Breast epithelium (tissue), 4 donors: ENCODE measurements around the gene DCLK3. TPM values are rescaled to one million over a fixed set of nuclear protein-coding genes. Genes with fewer than 3 reads are reported as not detected.

Experiments
- DNase-seq, 2 donors: peaks; one replicate each; pipeline ENCODE4 v3.0.0-alpha.2; 2019; ENCODE audit warnings: low spot score in 2 of 2
- H3K27ac ChIP-seq, 2 donors: fragments of 200-600 bp; sonication (generic) in 1 of 2; one replicate each; pipeline ENCODE4 v1.5.1; 2016 to 2019; ENCODE audit warnings: mild to moderate bottlenecking in 1 of 2
- H3K27me3 ChIP-seq, 2 donors: fragments of 200-600 bp; sonication (generic) in 1 of 2; one replicate each; pipeline versions ENCODE4 v1.5.1 to v1.6.0; 2017 to 2019; ENCODE audit warnings: control low read depth in 1 of 2, mild to moderate bottlenecking in 1 of 2
- H3K36me3 ChIP-seq: fragments of 200-600 bp; one replicate; pipeline ENCODE4 v1.5.1; 2019
- H3K4me1 ChIP-seq, 2 donors: fragments of 200-600 bp; sonication (generic); one replicate each; pipeline ENCODE4 v1.5.1; 2016 to 2019; ENCODE audit warnings: control low read depth in 1 of 2
- H3K4me3 ChIP-seq, 3 donors: fragments of 200-600 bp; sonication (generic); 1 replicate in 2 of 3; 2 replicates in 1 of 3; pipeline ENCODE4 v1.5.1; 2016 to 2019; ENCODE audit warnings: mild to moderate bottlenecking in 3 of 3, moderate library complexity in 2 of 3
- H3K9me3 ChIP-seq, 2 donors: fragments of 200-600 bp; sonication (generic) in 1 of 2; one replicate each; pipeline ENCODE4 v1.5.1; 2016 to 2019; ENCODE audit warnings: control low read depth in 1 of 2
- POLR2A ChIP-seq: fragments of 450-650 bp; IDR thresholded peaks from one replicate; pipeline ENCODE4 v1.6.1; 2016; ENCODE audit warnings: antibody characterized with exemption, mild to moderate bottlenecking, moderate library complexity
- POLR2AphosphoS5 ChIP-seq, 3 donors: sonication (generic); formaldehyde crosslinking; IDR thresholded peaks; one replicate each; pipeline ENCODE4 v1.6.1; 2017; ENCODE audit warnings: antibody characterized with exemption in 3 of 3
- intact Hi-C: fragments of 100-400 bp; cut with DNase I; formaldehyde crosslinking; loops from one replicate; pipeline ENCODE4 v1.15.1; 2023; ENCODE audit warnings: low total_unique reads
- total RNA-seq, 3 donors: library from RNA; depleted of rRNA; stranded (reverse); fragments of >200 nt; gene quantifications; one replicate each; pipeline ENCODE4 v1.1.0, GENCODE V29; 2016
- TF ChIP-seq, protein P1 (sequence below), 3 donors: fragments of 450-650 bp; IDR thresholded peaks; one replicate each; pipeline ENCODE4 v1.5.1; 2016 to 2017; ENCODE audit warnings: antibody characterized with exemption in 3 of 3, mild to moderate bottlenecking in 3 of 3, moderate library complexity in 3 of 3

Gene DCLK3
- total RNA-seq, 3 donors from 2014 or later, result 0.16 TPM; not detected in 2

DNA sequence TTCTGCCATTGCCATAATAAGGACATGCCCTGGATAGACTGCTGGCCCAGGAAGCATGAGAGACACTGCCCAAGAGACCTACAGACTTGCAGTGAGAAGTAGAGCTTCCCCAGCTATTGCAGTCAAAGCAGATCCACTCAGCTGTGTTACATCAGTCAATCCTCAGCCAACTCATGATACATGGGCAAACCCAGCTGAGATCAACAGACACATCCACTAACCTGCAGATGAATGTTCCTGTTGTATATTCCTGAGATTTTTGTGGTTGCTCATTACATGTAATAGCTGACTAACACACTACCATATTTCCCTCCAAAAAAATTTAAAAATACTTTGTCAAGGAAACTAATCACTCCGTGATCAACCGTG is 68.6 kb downstream of the DCLK3 start:
- Histone ChIP-seq H3K4me3 (no peak overlapping the region), H3K9me3 (no peaks in the 10 kb centered on the region), H3K27ac (no peak overlapping the region), H3K4me1 (no peaks in the 10 kb centered on the region), H3K27me3 (no peaks in the 10 kb centered on the region), H3K36me3 (no peaks in the 10 kb centered on the region)
- no peak for DNase-seq
- intact Hi-C loops, result no loop called here
- no peak for TF ChIP-seq POLR2AphosphoS5 (IDR thresholded peaks at IDR 0.05)
- TF ChIP-seq POLR2A, result no peak
- TF ChIP-seq, protein P1, sequence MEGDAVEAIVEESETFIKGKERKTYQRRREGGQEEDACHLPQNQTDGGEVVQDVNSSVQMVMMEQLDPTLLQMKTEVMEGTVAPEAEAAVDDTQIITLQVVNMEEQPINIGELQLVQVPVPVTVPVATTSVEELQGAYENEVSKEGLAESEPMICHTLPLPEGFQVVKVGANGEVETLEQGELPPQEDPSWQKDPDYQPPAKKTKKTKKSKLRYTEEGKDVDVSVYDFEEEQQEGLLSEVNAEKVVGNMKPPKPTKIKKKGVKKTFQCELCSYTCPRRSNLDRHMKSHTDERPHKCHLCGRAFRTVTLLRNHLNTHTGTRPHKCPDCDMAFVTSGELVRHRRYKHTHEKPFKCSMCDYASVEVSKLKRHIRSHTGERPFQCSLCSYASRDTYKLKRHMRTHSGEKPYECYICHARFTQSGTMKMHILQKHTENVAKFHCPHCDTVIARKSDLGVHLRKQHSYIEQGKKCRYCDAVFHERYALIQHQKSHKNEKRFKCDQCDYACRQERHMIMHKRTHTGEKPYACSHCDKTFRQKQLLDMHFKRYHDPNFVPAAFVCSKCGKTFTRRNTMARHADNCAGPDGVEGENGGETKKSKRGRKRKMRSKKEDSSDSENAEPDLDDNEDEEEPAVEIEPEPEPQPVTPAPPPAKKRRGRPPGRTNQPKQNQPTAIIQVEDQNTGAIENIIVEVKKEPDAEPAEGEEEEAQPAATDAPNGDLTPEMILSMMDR (IDR thresholded peaks at IDR 0.05), result no peak

DNA sequence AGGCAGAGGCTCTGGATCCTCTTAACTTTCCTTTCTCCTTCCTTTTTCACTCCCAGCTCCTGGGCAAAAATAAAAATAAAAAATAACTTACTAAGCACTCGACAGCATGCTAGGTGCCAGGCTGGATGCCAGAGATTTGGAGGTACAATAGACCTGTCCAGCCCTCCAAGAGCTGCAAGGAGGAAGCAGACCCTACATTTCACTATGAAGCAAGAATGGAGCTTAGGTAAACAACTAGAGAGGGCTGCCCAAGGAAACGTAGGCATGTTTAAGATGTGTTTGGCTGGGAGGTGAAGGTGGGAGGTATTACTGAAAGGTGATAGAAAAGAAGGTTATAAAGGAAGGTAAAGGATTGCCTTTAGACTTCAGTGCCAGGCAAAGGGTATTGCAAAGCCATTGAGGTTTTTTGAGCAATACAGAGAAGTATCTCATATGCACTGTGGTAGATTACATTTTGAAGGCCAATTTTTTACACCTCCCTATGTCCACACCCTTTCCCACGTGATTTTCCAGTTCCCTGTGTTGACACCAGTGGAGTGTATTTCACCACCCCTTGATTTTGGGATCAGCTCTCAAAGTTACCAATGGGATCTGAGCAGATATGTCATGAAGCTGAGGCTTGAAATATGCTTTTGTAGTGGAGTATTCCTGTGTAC is 69.1 kb downstream of the DCLK3 start:
- Histone ChIP-seq H3K4me3 (no peak overlapping the region), H3K36me3 (no peaks in the 10 kb centered on the region), H3K9me3 (no peaks in the 10 kb centered on the region), H3K27me3 (no peaks in the 10 kb centered on the region), H3K4me1 (no peaks in the 10 kb centered on the region), H3K27ac (no peak overlapping the region)
- no peak for DNase-seq
- intact Hi-C loops, result no loop called here
- no peak for TF ChIP-seq POLR2AphosphoS5 (IDR thresholded peaks at IDR 0.05)
- TF ChIP-seq, protein P1 (IDR thresholded peaks at IDR 0.05), result no peak
- no peak for TF ChIP-seq POLR2A

- Histone ChIP-seq H3K36me3 (no peaks in the 10 kb centered on the region), H3K4me3 (no peak overlapping the region), H3K4me1 (no peaks in the 10 kb centered on the region), H3K27ac (no peak overlapping the region), H3K27me3 (no peaks in the 10 kb centered on the region), H3K9me3 (no peaks in the 10 kb centered on the region)
- intact Hi-C loops, result no loop called here
- no peak for DNase-seq
- TF ChIP-seq, protein P1 (IDR thresholded peaks at IDR 0.05), result no peak
- TF ChIP-seq POLR2AphosphoS5 (IDR thresholded peaks at IDR 0.05) (no peak), POLR2A (no peak)
Measured at GRCh38 chr3:36693670-36694069, 70.7 kb downstream of the DCLK3 start.

DNA sequence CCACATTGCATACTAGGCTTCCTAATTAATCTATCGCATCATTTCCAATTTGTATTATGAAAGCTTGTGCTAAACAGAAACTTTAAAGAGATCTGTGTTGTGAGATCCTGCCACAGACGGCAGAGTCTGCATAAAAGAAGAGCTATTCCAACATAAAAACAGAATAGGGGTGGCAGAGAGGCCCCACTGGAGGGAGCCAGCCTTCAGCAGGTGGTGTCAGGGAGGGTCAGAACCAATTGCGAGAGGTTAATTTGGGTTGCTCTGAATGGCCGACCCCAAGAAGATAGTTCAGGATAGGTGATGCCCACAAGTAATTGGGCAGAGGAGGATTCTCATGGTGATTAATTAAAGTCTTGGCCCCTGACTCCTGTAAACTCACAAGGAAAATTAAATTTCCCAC is 74.8 kb downstream of the DCLK3 start:
- no peak for DNase-seq
- H3K27me3 ChIP-seq, result no peaks in the 10 kb centered on the region
- H3K36me3 ChIP-seq, result no peaks in the 10 kb centered on the region
- H3K27ac ChIP-seq, result no peak overlapping the region
- peaks cover 0 to 4% of the 10 kb centered on the region in 2 donors for H3K9me3 ChIP-seq
- intact Hi-C loops, result no loop called here
- no peaks in the 10 kb centered on the region for H3K4me1 ChIP-seq
- no peak for TF ChIP-seq POLR2AphosphoS5 (IDR thresholded peaks at IDR 0.05)
- TF ChIP-seq POLR2A, result no peak
- TF ChIP-seq, protein P1 (IDR thresholded peaks at IDR 0.05), result no peak
- no peak overlapping the region for H3K4me3 ChIP-seq

DNA sequence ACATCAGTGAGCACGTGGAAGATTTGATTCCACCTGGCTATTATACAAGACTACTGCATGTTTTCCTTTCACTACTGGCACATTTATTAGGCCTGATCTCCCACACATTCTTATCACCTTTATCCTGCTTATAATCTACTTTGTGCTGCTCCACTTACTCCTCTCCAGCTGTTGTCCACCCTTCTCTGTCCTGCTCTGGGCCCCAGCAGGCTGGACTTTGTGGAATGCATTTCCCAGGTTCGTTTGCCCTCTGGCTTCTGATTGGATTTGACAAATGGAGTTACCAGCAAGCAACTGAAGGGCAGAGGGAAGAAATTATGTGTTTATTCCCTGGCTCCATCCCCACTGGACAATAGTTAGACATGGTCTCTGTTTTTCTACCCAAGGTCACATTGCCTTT is 75.5 kb downstream of the DCLK3 start:
- H3K9me3 ChIP-seq, result peaks cover 0 to 4% of the 10 kb centered on the region in 2 donors
- DNase-seq, result no peak
- no peak for TF ChIP-seq POLR2A
- TF ChIP-seq POLR2AphosphoS5 (IDR thresholded peaks at IDR 0.05), result no peak
- TF ChIP-seq, protein P1 (IDR thresholded peaks at IDR 0.05), result no peak
- H3K27ac ChIP-seq, result no peak overlapping the region
- H3K4me3 ChIP-seq, result no peak overlapping the region
- intact Hi-C loops, result no loop called here
- H3K36me3 ChIP-seq, result no peaks in the 10 kb centered on the region
- no peaks in the 10 kb centered on the region for H3K4me1 ChIP-seq
- no peaks in the 10 kb centered on the region for H3K27me3 ChIP-seq
